Hippocampal formation (tissue), 2 donors: ENCODE results near the gene PRRG3.

Experiments used
- DNase-seq, 2 donors: peaks; one replicate each; lab custom pipeline; 2025; lab: John Stamatoyannopoulos, UW

The PRRG3 gene

DNA sequence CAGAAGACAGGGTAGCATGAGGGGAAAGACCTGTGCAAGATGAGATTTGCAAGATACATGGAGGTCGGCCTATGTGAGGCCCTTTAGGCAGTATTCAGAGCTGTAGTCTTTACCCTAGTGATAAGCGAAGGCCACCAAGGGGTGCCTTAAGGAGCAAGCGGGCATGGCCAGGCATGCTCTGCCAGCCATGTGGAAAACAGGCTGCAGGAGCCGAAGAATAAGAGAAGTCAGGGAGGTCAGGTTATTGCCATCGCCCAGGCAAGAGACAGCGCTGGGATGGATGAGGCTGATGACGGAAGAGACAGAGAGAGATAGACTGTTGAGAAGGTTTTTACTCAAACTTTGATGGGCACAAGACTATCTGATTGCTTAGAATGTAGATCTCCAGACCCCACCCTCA lies 13.6 kb downstream of the PRRG3 start:
- no peak for DNase-seq

DNA sequence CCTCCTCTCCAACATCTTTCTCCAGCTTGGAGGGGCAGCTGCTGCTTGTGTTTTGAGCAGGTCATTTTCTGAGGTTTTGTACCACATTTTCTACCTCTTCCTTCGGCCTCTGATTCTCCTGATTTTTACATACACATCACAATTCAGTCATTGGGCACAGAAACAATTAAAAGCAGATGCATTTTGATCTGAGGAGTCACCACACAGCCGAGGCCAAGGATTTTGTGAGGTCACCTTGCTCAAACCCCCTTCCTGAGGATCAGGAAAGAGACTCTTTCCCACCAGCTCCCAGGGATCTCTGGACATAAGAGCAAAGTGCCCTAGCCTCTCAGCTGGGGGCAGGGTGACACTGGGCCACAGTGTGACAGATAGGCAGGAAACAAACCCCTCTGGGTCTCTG lies 15.2 kb downstream of the PRRG3 start:
- DNase-seq: no peak

DNA sequence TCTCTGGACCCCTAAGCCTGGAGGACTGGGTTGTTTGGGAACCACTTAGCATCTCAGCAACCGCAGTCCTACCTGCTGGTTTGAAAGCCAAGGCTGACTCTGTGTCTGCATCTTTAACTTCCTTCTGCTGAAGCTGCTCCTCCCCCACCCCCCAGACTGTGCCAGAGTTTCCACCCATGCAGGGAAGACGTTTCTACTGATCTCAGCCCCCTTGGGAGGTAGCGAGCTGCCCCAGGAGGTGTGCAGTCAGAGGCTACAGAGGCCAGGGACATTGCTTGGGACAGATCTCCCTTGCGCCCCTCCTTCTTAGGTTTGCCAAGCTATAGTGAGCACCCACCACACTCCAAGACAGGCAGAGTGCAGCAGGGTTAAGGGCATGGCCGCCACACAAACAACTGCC lies 15.9 kb downstream of the PRRG3 start:
- DNase-seq: no peak

DNA sequence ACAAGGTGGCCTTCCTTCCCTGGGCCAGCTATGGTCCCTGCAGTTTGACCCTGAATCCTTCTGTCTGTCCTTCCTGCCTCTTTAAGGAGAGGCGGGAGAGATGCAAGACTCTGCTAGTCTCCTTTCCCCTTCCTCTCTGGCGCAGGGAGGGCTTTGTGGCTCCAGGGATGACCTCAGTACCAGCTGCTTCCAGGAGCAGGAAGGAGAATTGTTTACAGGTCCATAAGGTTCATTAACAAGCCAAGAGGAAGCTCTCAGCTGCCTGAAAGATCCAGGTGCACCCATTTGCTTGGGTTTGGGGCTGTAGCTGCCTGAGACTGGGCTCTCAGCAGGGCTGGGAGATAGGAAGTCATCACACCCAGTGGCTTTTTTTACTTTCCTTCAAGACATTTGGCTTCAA lies 16.5 kb downstream of the PRRG3 start:
- no peak for DNase-seq

DNA sequence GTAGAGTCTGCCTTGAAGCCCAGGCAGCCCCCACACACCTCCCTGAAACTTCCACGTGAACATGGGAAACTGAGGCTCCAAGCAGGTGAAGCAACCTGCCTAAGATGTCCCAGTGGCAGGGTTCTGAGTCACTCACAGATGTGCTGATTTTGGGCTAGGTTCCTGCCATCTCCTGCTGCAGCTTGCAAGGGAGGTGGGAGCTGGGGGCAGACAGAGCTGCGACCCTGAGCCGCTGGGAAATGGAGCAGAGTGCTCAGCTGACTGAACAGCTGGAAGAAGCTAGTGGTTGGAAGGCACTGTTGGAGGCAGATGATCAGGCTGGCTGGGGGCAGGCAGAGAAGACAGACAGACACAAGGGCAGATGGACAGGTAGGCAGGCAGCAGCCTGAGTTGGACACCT lies 17.0 kb downstream of the PRRG3 start:
- DNase-seq: no peak

DNA sequence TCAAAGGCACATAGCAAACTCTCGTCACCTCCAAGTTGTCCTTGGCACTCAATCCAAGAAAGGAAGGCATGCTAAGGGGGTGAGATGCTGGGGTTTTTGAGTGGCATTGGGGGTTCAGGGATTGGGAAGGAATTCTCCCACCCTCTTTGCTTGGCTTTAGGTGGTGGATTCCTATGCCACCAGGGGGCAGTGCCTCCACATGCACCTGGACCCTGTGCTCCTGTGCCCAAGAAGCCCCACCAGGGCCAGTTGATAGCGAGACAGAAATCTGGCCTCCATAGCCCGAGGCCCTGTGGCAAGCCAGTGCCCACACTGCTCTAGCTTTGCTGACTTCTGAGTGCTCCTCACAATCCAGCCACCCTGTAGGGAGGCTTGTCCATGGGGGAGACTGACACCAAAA lies 18.6 kb downstream of the PRRG3 start:
- no peak for DNase-seq

DNA sequence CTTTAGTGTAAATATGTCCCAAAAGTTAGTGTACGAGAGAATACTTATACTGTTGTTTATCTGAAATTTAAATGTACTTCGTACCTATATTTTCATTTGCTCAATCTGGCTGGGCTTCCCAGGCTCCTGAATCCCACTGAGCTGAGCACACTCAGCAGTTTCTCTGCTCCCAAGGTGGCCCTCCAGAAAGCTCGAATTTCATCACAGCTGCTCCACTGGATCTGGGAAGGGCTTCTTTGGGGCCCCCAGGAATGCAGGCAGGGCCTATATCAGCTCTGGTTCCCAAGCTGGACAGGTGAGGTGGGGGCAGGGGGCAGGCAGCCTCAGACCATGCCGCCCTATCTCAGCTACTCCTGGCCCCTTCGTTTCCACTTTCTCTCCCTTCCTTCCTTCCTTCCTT lies 19.1 kb downstream of the PRRG3 start:
- no peak for DNase-seq

DNA sequence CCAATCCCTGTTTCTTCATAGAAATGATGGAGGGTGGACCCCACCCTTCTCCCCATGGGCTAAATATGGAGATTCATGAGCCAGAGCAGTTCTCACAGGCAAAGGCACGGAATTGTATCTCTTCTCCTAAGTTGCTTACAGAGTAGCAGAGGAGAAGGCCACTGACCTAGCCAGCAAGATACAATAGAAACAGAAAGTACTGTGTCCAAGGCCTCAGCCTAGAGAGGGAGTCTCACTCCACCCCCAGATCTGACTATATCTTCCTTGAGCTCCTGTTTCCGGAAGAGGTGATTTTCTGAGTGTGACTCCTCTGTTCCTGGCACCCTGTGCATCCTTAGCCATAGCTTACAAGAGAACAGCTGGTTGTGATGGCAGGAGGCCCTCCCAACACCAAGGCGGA lies 20.5 kb downstream of the PRRG3 start, which contains the start of gene FATE1:
Gene FATE1 (plus strand): TSS at position 284 of the 400 bp plus-strand sequence. CDS start 85 bp downstream, at position 369.
- no peak for DNase-seq

DNA sequence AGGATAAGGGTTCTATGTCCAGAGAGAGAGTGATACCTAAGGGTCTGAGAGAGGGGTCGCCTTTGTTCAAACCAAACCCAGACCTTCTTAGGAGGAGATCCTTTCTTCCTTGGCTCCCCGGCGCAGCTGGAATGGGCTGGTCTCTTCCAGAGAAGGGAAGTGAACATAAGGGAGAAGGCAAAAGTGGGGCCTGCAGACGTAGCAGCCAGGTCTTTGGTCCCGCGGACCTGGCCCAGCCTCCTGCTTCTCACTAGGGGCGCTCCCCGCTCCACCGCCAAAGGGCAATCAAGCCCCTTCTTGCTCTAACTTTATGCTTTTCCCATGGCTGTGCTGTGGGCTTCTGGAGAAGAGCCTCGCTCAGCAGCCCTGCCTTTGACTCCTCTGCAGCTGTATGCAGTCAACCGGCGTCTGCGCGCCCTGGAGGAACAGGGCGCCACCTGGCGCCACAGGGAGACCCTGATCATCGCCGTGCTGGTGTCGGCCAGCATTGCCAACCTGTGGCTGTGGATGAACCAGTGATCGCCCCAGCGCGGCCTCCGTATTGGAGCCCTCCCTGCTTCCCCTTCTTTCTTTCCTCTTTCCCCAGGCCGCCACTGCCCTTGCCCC lies 27.1 kb downstream of the PRRG3 start:
- DNase-seq: no peak

DNA sequence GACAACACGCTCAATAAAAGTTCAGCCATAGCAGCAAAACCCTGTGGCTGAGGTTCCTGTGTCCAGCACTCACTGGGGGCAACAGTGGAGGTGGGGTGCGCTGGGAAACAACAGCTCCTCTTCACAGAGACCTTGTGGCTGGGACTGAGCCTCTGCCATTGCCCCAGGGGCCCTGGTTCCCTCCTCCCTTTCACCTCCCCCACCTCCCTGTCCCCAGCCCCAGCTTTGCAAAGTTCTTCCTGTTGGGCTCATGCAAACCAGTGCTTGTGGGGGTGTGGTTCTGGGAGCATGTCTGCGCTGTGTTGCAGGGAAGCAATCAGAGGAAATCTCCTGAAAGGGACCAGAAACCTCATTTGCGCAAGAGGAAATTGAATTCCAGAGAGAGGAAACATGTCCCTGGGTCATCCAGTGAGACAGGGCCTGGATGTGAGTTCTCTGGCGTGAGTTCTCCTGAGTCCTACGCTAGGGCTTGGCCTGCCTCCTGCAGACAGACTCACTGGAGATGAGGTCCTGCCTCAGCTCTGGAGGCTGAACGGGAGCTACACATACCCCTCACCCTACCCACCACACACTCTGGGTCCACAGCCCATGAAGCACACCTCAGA lies 28.0 kb downstream of the PRRG3 start:
- no peak for DNase-seq

DNA sequence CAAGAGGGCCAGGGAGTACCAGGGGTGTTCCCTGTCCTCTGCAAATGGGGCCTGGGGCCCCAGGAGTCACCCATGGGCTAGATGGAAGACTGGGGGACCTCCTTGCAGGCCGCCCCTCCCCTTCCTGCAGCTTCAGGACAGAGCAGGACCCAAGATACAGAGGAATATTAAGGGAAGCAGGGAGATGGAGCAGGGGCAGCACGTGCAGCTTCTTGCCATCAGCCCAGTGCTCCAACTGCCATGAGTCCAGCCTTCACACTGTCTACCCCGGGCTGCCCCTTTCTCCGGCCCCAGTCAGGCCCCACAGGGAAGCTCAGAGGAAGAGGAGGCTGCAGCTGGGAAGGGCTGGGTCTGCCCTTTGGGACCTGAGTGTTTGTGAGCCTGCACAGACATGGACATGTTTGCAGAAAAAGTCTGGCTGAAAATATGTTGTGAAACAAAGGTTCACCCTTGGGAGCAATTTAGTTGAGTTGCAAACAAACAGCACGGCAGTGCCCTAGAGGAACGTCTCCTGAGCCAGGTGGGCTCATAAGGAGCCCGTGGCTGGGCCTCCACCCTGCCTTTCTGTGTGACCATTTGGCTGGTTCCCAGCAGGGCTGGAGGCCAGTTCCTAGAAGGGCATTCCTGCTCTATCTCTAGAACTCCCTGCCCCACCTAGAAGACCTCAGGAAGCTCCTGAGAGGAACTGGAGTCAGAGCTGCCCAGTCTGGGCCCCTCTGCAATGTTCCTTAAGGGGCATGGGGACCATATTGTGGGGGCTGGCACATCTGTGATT lies 29.5 kb downstream of the PRRG3 start:
- no peak for DNase-seq

DNA sequence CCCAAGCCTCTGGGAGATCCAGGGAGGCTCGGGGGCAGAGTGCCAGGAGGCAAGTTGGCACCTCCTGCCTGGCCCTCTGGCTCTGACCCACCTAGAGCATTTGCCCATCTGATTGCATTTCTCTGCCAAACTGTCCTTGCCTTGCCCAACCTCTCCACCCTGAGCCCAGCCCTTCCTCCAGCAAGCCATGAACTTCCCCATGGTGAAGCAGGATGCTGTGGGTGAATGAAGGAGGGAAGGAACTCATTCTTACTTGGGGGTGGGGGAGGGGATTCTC lies 30.0 kb downstream of the PRRG3 start:
- DNase-seq: no peak

DNA sequence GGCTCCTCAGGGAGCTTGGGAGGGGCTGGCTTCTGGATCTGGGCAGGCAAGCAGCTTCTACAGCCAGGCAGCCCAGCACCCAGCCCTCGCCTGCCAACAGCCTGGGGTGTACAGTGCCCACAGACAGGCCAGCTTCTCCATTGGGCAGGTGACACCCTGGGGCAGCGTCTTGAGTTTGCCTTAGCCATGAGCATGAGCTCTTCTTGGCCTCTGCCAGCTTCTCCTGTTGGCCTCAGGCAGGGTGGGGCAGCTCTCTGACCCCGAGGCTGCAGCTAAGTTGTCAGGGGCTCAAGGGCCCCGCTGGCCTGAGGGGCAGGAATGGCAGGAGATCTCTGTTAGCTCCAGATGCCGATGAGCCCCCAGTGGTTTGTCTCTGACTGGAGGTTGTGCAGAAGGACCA lies 31.5 kb downstream of the PRRG3 start:
- no peak for DNase-seq

DNA sequence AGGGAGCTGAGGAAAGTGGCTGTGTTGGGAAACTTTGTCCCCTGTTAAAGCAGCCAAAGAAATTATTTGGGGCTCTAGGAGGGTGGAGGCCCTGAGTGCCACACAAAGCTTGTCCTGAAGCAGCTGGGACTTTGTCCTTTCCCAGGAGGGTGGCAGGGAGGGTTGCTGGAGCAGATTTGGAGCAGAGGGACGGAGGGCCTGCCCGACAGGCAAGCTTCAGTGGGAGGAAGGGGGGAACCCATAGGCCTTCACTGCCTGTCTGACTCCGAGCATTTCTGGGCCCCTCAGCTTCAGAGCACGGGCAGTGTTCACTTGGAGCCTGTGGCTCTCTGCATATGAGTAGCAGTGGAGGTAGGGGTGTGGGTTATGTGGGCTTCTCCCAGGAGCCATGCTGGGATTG lies 32.1 kb downstream of the PRRG3 start:
- no peak for DNase-seq

DNA sequence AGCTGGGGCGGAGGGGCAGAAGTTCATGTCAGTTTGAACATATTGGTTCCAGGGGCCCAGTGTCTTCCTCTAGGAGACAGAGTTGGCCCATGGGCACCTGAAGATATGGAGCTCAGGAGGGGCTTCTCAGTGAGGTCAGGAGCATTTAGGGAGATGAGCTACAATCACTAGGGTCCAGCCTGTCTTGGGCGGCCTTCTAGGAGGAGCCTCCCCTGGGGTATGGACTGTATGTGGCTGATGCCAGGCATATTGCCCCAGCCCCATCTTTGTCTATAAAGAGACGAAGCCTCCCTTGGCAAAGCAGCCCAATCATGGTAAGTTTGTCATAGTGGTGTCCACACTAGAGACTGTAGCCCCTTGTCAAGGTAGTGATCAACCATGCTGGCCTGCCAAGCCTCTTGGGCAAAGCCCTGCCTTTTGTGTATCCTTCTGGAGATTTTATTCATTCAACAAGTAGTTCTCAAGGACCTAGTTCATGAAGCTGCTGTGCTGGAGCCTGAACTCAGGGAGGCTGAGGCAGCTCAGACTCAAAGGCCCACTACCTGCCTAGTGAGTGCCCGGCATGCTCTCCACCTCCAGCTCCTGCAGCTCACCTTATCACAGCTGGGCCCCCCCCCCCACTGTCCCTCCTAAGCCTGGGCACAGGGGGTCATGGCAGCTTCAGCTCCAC lies 33.9 kb downstream of the PRRG3 start:
- DNase-seq: no peak

DNA sequence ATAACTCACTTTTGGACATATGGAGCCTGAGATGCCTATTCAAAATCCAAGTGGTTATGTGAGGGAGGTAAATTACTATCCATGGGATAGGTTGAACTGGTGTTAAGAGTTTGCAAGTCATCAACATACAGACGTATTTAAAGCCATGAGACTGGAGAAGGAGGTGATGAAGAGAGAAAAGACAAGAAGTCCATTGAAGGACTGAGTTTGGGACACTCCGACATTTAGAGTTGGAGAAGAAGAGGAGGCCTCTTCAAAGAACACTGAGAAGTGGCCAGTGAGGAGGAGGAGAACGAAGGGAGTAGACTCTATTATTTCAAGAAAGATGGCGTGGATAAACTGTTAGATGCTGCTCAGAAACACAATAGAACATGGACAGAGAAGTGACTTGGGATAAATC lies 39.2 kb downstream of the PRRG3 start, which contains the start of gene CNGA2:
Gene CNGA2 (plus strand): TSS at position 301 of the 400 bp plus-strand sequence. CDS start 3,738 bp downstream, outside the sequence.
- no peak for DNase-seq

DNA sequence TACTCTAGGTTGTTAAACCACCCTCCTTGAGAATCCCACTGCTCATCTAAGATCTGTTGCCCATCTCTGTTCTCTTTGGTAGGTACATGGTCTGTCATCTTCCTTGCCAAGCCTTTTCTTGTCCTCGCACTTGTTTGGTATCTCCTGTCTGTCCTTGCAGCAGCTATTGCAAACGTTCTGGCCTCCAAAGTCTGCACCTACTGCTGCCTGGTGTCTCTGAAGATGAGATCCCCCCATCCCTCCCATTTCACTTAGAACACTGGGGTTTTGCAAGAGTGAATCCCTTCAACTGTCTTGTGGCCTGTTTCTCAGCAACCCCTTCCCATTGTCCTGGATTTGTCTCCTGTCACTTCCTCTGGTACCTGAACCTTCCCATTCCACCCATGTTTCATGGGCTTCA lies 40.0 kb downstream of the PRRG3 start:
- no peak for DNase-seq

DNA sequence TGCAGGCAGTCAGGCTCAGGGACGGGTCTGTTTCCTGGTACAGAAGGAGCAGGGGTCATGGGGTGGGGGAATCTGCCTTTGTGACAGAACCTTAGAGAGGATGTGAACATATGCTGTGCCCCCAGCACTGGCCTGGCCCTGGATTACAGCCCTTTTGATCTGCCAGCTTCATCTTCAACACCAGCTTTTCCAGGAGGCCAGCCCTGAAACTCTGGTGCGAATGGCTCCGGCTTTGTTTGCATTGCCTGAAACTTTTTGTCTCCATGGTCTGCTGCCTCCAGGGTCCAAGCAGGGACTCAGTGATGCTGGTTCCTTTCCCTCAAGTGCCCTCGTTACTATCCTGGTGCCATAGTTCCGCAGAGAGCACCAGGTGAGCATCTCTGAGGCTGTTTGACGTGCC lies 41.4 kb downstream of the PRRG3 start:
- DNase-seq: no peak

DNA sequence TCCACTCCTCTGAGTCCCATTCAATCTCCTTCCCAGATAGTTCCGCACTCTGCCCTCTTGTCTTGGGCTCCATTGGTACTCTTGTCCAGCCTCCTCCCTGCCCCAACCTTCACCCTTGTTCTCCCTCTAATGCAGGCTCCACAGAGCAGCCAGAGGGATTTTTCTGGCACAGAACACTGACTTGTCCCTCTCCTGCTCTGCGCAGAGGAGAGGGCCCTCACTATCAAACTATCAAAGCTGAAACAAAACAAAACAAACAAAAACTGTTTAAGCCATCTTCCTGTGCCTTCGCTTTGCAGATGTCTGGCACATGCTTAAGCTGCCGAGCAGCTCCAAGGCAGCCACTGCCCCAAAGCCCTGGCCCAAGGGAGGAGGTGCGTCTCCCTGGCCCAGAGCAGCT lies 42.2 kb downstream of the PRRG3 start:
- DNase-seq: no peak

DNA sequence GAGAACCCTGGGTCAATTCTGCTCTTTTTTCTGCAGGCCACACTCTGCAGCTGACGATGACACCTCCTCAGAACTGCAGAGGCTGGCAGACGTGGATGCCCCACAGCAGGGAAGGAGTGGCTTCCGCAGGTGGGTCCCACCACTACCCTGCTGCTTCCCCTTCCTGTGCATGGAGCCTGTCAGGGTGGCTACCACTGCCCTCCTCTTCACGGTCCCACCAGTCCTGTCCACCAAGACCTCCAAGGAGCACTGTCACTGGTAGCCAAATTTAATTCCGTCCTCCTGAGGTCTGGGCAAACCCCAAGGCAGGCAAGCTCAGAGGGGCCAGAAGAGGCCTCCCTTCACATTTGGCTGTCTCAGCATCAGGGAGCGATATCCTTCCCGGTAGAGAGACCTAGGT lies 43.5 kb downstream of the PRRG3 start:
- no peak for DNase-seq

DNA sequence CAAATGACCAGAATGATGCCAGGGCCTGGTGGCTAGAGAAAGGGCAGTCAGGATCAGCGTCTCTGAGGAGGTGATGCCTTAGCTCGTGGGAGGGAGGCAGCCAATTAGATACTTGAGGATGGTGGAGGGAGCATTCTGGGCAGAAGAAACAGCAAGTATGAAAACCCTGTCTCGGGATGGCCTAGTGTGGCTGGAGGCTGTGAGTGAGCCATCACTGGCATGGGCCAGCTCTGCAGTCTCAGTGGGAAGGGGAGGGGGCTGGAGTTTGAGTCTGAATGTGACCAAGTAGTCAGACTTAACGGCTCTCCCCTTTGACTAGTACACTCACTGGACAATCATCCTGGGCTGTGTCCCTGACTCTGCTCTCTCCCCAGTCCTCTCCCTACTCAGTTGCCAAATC lies 46.3 kb downstream of the PRRG3 start:
- DNase-seq: no peak

DNA sequence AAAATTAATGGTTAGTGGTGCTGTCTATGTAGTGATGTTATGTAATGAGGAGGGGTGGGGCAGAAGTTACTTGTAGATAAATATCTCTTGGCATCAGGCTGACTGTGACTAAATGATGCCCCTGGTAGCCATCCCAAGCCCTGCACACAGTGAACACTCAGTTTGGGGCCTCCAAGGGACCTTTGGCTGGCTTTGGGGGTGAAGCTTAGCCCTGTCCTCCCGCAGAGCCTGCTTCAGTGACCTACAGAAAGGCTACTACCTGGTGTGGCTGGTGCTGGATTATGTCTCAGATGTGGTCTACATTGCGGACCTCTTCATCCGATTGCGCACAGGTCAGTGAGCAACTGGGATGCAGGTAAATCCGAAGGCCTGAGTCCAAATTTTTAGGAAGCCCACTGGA lies 47.1 kb downstream of the PRRG3 start:
- DNase-seq: no peak
